ENCODE measurements around the gene MYO10.
"Not testable (repeated sequence)": the region's sequence is repeated elsewhere in the genome, so short reads cannot be mapped to it uniquely, and the experiment has no call there.

Gene MYO10

DNA sequence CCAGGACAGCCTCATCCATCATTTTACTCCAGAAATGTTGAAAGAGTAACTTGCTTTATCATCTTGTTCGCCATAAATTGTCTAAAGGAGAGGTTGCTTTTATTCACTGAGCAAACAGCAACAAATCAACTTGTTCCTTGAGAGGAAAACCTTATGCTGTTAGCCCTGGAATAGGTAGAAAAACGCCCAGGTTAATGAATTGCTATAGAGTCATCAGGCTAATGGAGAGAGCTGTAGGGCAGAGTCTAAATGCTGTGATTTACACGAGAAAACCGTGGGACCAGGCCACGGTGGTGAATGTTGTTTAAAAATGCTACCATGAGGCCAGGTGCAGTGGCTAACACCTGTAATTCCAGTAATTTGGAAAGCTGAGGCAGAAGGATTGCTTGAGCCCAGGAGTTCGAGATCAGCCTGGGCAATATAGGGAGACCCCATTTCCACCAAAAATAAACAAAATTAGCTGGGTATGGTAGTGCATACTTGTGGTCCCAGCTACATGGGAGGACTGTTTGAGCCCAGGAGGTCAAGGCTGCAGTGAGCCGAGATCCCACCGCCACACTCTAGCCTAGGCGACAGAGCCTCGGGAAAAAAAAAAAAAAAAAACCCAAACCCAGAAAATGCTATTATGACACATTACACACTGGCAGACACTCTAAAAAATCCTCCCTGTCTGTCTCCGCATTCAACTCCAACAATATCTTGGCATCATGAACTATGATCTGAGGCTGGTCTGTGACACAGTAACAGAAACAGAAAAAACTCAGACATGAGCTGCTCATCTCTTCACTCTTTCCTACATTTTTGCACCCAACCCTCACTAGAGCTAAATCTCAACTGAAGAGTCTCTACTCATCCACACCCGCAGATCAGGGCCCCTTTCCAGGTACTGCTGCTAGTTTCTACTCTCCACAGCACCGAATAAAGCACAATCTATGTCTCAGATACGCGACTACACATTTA, 200.7 kb downstream of the MYO10 start:
- DNase-seq (ENCODE audit: low read depth, low spot score) = no peak
- H3K27ac ChIP-seq = peak overlapping the region; percentile 99

DNA sequence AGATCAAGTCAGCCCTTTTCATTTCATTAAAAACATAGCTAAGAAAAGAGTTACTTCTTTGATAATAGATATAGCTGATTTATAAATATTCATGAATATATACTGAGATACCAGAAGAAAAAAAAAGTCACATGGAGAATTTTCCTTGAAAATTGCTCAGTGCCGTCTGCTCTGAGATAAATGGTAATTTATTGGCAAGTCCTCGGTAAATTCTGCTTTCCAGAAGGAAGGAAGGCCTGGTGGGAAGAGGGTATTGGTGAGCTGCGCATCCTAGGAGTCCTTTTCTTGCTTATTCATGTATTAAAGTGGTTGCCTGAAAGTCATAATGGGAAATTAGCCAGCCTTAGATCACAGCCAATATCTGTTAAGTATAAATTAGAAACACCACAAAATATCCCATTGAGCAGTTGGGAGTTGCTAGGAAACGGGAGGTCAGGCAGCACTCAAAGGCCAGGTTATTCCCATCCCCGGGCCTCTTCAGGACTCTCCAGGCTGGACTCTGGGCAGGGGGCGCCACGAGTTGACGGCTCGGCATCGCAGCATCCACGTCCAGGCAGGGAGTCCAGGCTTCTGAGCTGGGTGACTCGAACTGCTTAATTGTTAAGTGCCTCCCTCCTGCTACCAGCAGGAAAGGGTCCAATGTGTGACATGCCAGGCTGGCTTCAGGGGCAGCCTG, 202.6 kb downstream of the MYO10 start:
- no peak overlapping the region for H3K27ac ChIP-seq
- DNase-seq (ENCODE audit: low read depth, low spot score) = no peak

DNA sequence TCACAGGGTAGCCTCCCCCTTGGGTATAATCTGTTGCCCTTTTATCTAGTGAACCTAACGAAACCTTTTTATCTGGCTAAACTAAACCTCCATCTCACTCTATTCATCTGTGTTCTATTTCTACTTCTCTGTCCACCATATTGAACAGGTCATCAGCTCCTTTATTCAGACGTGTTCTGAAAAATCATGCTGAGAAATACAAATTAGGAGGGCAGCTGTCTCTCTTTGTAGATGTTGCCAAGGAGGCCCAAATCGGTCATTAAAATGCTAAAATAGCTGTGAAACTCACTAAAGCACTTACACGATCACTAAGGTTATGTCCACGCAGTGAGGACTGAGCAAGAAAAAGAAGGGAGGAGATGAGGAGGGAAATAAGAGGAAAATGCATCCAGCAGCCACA, 203.7 kb downstream of the MYO10 start:
- DNase-seq (ENCODE audit: low read depth, low spot score) = no peak
- no peak overlapping the region for H3K27ac ChIP-seq

DNA sequence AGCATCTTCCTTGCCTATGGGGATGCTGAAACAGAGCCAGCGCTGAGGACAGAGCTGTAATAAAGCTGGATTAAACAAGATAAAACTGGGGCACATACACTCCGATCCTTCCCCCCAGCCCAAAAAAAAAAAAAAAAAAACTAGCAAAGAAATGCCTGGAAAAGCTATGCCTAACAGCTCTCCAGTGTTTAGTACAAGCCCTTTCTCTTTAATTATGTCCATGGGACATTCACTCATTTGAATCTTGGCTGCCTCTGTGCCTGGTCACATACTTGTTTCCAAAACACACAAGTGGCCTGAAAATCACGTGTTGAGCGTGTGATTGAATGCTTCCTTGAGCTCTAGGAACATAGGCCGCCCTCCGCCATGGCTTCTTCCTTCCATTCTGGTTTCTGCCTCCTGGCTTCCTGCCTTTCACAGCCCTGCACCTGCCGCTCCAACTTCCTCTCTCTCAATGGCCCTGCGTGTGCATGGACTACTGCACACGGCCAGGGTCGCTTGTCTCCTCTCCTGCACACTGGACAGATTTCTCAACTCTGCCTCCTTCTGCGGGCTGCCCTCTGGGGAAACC, 208.2 kb downstream of the MYO10 start:
- no peak for DNase-seq (ENCODE audit: low read depth, low spot score)
- H3K27ac ChIP-seq = peak overlapping the region; percentile 30

DNA sequence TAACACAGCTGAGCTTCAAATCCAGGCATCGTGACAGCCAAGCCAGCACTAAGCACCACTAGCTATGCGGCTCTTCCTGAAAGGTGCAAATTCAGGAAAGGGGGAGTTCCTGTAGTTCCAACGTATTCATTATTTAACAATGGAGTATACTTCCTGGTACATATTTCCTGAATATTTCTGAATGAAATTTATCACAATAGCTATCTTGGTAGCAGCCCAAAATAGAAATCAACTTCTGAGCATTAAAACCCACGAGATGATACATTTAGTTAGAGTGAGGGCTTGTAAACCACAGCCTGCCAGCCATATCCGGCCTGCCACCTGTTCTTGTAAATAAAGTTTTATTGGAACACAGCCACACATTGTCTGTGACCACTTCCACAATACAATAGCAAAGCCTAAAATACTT, 209.5 kb downstream of the MYO10 start:
- DNase-seq (ENCODE audit: low read depth, low spot score) = no peak
- peak overlapping the region; percentile 30 for H3K27ac ChIP-seq

DNA sequence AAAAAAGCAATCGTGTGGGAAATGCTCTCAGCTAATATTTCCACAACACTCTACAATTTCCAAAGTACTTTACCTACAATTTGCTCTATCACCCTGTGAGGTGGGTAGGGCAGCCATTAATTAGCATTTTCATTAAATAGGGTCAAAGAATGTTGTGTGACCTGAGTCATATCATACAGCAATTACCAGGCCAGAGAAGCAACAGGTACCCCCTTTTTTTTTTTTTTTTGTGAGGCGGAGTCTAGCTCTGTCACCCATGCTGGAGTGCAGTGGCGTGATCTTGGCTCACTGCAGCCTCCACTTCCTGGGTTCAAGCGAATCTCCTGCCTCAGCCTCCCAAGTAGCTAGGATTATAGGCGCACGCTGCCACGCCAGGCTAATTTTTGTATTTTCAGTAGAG, 210.5 kb downstream of the MYO10 start:
- no peak overlapping the region for H3K27ac ChIP-seq
- no peak for DNase-seq (ENCODE audit: low read depth, low spot score)

DNA sequence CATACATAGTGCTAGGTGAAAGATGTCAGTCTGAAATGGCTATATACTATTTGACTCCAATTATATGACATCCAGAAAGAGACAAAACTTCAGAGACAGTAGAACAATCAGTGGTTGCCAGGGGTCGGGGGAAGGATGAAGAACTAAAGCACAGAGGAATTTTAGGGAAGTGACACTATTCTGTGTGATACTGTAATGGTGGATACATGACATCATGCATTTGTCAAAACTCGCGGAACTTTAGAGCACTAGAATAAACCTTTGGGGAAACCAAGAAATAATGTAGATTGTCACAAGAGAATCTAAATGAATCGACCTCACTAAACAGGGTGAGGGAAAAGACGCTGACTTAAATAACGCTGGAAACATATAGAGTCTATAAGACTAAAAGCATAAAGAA, 212.3 kb downstream of the MYO10 start:
- DNase-seq (ENCODE audit: low read depth, low spot score) = no peak
- no peak overlapping the region for H3K27ac ChIP-seq

DNA sequence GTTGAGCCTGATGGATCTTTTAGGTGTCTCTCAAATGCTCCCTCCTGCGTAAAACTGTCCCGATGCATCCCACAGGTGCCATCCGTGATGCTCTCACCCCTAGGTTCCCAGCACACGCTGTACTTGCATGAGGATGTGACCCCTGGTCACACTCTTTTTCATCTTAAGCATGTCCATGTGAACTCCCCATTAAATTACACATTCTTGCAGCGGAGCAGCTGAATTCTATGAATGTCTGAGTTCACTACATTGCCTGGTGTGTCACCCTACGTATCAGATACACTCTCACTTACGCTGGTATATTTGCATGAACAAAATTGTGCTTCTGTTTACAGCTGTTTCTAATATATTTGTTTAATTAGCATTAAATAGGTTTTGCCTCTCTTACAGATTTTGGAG, 214.0 kb downstream of the MYO10 start:
- DNase-seq (ENCODE audit: low read depth, low spot score) = no peak

DNA sequence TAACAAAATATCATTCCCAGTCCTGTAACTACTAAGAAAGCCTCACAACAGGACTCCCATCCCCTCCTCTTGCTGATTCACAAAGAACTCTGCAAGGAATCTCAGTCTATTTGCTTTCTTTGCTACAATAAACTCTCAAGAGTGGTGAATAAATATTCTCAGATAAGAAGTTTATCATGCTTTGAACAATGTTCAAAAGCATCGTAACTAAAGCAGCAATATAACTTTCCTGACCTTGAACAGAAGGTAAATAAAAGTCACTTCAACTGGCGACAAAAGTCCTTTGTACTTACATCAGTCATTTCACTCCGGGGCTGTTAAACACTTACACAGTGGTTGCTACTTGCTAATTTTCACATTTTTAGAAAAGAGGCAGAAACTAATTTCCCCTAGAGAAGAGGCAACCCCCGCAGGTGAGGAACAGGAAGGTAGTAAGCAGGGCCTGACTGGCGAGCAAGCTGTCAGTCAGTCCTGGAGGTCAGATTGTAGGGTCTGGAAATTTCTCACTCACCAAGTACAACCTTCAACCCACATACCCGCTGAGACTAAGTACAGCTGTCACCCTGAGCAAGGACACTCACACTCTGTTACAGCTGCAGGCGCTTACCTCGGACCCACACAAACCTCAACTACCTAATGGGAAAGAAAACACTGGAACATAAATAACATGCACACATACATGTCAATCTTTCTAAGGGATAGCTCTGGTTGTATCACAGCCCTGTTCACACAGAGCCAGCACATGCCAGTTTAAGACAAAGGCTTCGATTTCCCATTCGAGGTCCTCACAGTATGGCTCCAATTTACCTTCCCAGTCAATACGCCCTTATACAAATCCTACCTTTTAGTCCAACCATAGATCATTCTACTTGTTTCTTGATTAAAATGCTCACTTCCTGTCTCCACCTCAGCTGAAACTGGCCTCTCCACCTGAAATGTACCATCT, 214.7 kb downstream of the MYO10 start:
- no peak for DNase-seq (ENCODE audit: low read depth, low spot score)
- H3K27ac ChIP-seq = no peak overlapping the region

More for the DNA sequence above, 214.0 kb downstream of the MYO10 start:
- no peak overlapping the region for H3K27ac ChIP-seq

DNA sequence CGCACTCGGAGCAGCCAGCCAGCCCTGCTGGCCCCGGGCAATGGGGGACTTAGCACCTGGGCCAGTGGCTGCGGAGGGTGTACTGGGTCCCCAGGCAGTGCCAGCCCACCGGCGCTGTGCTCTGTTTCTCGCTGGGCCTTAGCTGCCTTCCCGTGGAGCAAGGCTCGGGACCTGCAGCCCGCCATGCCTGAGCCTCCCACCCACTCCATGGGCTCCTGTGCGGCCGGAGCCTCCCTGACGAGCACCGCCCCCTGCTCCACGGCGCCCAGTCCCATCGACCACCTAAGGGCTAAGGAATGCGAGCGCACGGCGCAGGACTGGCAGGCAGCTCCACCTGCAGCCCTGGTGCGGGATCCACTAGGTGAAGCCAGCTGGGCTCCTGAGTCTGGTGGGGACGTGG, 218.1 kb downstream of the MYO10 start:
- DNase-seq (ENCODE audit: low read depth, low spot score); H3K27ac ChIP-seq: not testable (repeated sequence)

DNA sequence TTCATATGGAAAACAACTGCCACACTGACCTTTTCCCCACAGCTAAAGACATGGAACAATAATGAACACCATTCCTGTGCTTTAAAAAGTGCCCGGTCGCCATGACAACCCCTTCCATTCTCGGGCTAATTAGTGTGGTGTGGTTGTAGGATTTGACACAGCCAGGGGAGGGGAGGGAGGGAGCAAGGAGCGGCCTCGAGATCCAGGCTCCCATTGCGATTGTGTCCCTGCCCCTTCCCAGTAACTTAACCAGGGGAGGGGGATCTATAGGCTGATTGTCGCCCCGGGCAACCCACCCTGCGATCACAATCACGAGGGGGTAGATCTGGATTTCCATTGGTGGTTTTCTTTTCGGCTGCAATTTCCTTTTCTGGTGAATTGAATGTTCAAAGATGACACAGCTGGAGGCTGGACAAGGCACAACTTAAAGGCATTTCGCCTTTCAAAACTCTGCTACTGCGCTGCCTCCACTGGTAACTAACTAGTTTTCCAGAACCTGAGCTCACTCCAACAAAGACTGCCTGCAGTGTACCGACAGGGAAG, 222.6 kb downstream of the MYO10 start:
- no peak for DNase-seq (ENCODE audit: low read depth, low spot score)
- no peak overlapping the region for H3K27ac ChIP-seq

DNA sequence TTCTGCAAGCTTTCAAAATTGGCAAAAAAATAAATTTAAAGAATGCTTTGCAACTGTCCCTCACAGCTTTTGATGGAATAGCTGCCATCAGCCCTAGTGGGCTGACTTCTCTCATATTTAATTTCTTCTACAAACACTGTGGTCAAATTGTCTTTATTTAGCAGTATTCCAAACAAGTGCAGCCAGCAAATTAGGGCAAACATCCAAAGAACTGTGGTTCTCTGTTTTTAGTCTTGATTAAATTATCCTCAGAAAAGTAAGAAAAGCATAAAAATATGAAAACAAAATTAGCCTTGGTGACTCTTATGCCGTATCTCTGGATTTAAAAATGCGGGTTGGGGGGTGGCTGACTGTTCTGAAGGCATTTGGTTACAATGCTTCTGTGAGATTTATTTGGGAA, 223.5 kb downstream of the MYO10 start:
- no peak overlapping the region for H3K27ac ChIP-seq
- DNase-seq (ENCODE audit: low read depth, low spot score) = no peak

DNA sequence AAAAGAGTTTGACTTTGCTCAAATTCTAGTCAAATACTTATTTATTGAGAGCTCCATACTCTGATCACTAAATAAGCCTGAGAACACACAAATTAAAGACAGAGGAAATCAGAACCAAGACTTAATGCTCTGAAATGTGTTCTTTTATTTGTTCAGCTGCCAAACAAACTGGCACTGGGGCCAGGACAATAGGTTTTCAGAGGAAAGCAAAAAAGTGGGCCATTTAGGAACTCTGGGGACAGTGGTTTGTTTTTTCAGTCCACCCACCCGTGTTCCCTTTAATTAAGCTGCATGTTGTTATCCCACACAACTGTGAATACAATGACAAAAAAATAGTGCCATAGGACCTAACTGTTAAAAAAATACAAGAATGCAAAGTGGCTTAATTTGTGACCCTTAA, 223.9 kb downstream of the MYO10 start:
- no peak for DNase-seq (ENCODE audit: low read depth, low spot score)
- H3K27ac ChIP-seq = no peak overlapping the region

DNA sequence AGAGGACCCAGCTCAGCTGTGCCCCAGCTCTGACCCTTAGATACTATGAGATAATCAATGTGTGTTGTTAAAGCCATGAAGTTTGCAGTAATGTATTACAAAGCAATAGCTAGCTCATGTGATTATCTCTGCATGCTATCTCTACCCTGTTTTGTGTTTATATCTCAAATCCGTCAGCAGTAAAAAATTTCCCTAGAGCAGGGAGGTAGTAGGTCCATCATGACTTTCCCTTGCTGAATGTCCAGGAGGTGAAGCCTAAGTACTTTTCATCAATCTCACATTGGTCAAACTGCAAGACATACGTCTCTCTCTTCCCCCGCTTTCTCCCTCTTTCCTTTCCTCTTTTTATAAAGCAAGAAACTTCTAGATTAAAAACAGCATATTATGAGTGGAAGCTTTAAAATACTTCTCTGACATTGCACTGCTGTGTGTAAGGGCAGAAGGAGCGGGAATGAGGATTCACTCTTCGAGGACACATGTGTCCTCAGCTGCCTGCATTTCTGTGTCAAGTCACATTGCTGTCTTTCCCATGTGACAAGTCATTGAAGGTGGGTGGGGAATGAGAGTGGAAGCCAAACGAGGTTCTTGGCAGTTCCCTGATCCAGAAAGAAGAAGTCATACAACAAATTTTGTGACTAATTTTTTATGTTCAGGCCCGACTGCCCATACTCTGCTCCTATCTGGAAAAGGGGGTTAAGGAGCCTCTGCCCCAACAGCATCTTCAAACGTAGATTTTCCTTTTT, 226.2 kb downstream of the MYO10 start:
- no peak for DNase-seq (ENCODE audit: low read depth, low spot score)
- H3K27ac ChIP-seq = no peak overlapping the region

DNA sequence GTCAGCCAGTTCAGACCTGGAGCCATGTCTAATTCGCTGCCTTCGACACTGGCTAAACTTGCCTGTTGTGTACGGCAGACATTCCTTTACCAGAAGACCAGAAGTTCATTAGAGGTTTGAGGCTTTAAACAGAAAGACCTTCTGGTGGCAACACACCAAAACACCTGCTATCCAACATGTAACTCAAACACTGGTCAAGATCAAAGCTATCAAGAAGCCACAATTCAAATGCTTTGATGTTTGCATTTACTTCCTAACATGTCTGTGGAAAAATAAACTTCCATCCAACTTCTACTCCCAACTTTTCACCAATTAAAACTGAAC, 228.3 kb downstream of the MYO10 start:
- no peak for DNase-seq (ENCODE audit: low read depth, low spot score)
- no peak overlapping the region for H3K27ac ChIP-seq

DNA sequence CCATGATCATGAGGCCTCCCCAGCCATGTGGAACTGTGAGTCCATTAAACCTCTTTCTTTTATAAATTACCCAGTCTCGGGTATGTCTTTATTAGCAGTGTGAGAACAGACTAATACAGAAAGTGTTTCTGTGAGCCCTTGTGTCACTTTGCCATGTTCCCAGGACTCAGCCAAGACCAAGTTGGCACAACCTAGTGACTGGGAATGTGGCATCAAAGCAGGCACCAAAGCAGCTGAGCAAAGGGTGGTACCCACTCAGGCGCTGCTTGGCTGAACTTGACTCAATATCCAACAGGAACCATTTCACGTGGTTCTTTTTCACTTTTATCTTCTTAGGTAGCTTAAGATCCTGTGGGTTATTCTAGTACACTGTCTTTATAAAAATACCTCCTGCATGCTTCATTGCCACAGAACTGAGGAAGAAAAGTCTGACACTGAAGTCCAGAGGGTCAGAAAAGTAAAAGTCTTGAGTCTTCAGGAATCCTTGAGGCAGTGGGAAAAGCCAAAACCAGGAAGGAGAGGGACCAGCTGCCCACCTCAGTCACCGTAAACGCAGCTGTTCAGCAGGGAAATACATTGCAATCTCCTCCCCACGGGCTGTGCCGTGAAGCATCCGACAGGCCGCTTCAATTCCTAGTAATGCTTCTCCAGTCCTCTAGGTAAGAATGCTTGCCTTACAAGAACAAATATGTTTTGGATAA, 228.8 kb downstream of the MYO10 start:
- no peak for DNase-seq (ENCODE audit: low read depth, low spot score)
- no peak overlapping the region for H3K27ac ChIP-seq

DNA sequence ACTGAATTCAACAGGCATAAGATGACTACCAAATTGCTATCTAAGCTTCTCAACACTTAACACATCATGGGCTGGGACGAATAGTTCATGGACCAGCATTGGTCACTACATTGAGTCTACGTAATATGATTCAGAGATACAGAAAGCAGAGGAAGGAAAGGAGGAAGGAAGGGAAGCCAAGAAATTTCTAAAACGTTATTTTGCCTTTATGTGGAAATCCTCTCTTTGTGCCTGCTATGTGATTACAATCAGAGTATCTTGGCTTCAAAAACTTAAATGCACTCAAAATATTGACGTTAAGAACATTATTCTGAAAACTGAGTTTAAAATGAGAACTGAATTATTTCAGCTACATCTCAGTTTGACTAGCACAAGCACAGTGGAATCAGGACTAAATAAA, 231.1 kb downstream of the MYO10 start:
- no peak for DNase-seq (ENCODE audit: low read depth, low spot score)
- H3K27ac ChIP-seq = no peak overlapping the region

DNA sequence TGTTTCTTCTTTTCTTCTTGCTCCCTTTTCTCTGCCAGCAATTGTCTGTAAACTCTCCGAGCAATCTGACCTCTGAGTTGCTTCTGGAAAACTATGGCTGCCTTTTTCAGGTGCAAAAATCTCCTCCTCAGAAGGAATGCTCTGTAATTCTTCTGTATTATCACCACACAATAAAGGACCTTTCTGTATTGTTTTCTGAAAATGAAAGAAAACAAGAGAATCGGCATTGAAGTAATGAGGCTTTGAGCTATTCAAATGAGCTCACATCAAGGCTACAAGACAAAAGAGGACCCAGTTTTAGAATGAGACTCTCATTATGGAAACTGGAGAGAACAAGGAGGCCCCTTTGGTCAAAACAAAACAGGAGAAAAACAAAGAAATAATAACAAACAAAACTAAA, 233.1 kb downstream of the MYO10 start:
- H3K27ac ChIP-seq = no peak overlapping the region
- DNase-seq (ENCODE audit: low read depth, low spot score) = no peak
